ENCODE results near the gene DOCK1.

DNA sequence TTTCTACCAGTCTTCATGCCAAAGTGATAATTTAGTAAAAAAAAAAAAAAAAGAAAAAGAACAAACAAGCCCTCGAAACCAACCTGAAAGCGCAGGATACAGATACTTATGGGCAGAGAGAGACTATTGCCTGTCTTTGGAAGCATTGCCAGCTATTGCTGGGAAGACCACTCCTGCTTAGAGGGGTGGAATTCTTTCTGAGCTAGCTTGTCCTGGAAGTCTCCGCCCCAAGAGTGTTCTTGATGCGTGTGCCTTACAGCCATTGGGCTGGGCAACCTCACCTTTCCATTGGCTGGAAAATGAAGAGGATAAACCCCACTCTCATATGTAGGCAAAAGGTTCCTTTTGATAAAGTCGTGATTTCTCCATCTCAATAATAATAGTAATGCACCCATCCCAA, 311.0 kb downstream of the DOCK1 start:
- TF ChIP-seq EZH2phosphoT487 (IDR thresholded peaks at IDR 0.05; ENCODE audit: borderline replicate concordance), result no peak
- TF ChIP-seq, protein P1, sequence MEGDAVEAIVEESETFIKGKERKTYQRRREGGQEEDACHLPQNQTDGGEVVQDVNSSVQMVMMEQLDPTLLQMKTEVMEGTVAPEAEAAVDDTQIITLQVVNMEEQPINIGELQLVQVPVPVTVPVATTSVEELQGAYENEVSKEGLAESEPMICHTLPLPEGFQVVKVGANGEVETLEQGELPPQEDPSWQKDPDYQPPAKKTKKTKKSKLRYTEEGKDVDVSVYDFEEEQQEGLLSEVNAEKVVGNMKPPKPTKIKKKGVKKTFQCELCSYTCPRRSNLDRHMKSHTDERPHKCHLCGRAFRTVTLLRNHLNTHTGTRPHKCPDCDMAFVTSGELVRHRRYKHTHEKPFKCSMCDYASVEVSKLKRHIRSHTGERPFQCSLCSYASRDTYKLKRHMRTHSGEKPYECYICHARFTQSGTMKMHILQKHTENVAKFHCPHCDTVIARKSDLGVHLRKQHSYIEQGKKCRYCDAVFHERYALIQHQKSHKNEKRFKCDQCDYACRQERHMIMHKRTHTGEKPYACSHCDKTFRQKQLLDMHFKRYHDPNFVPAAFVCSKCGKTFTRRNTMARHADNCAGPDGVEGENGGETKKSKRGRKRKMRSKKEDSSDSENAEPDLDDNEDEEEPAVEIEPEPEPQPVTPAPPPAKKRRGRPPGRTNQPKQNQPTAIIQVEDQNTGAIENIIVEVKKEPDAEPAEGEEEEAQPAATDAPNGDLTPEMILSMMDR (conservative IDR thresholded peaks at IDR 0.05; ENCODE audit: low read length), result no peak
